Endothelial cell of umbilical vein (primary cell): ENCODE measurements around the gene F2RL2. TPM values are rescaled to one million over a fixed set of nuclear protein-coding genes. Genes with fewer than 3 reads are reported as not detected.

ENCODE experiments used
- BruUV-seq: library from RNA; stranded (reverse); fragments of 400-500 nt; replicated peaks from 2 replicates; lab custom pipeline; 2021; lab: Mats Ljungman, UMichigan
- CTCF ChIA-PET: fragments of 300-600, 350-600 bp; sonication (Branson Sonifier 250); formaldehyde crosslinking; loops from one replicate; lab custom pipeline; 2021; ENCODE audit warnings: antibody characterized with exemption, inconsistent platforms; lab: Charles Lee
- POLR2A ChIA-PET: fragments of 300-600, 350-600 bp; sonication (Branson Sonifier 250); formaldehyde crosslinking; loops from one replicate; lab custom pipeline; 2021; ENCODE audit warnings: antibody characterized with exemption, inconsistent platforms; lab: Charles Lee
- DNase-seq: peaks from one replicate; pipeline ENCODE4 v3.0.0-alpha.2; 2011; ENCODE audit warnings: low read depth, low spot score
- FAIRE-seq: peaks from 2 replicates; lab custom pipeline; 2011; peaks lifted over from hg19 to GRCh38; lab: Jason Lieb, UNC
- H2AFZ ChIP-seq: 2 replicates; pipeline ENCODE4 v1.6.0; 2012; ENCODE audit warnings: low read depth, low read length, control low read depth, inconsistent platforms
- H3K27ac ChIP-seq: 2 replicates; pipeline ENCODE4 v1.5.1; 2011; ENCODE audit warnings: low read depth, mild to moderate bottlenecking, control low read depth, low read length, moderate library complexity; ENCODE audit not compliant: insufficient read depth
- H3K27me3 ChIP-seq, 2 experiments: 2 replicates each; pipeline versions ENCODE4 v1.6.0 to v1.6.1; 2011; ENCODE audit warnings: low read length in 2 of 2, mixed read lengths in 1 of 2; ENCODE audit not compliant: control insufficient read depth in 2 of 2, insufficient read depth in 2 of 2
- H3K36me3 ChIP-seq, 2 experiments: 2 replicates in 1 of 2; 3 replicates in 1 of 2; pipeline ENCODE4 v1.5.1; 2011; ENCODE audit warnings: low read length in 2 of 2, mild to moderate bottlenecking in 1 of 2, moderate library complexity in 1 of 2; ENCODE audit not compliant: control insufficient read depth in 2 of 2, insufficient read depth in 2 of 2; ENCODE audit errors: extremely low read depth in 1 of 2
- H3K4me1 ChIP-seq: 3 replicates; pipeline ENCODE4 v1.5.1; 2011; ENCODE audit warnings: mild to moderate bottlenecking, low read length; ENCODE audit not compliant: control insufficient read depth, insufficient read depth; ENCODE audit errors: extremely low read depth
- H3K4me2 ChIP-seq: 2 replicates; pipeline ENCODE4 v1.6.1; 2011; ENCODE audit warnings: low read length, control low read depth, mixed read lengths; ENCODE audit not compliant: insufficient read depth
- H3K4me3 ChIP-seq, 3 experiments: fragments of 200-600 bp in 1 of 3; sonication (generic), shearing (Covaris generic) in 1 of 3; replicated peaks in 1 of 3; 2 replicates each; pipeline ENCODE4 v1.5.1; 2011 to 2016; ENCODE audit warnings: control low read depth in 3 of 3, low read length in 3 of 3, mild to moderate bottlenecking in 2 of 3, inconsistent platforms in 1 of 3, low read depth in 1 of 3, moderate library complexity in 1 of 3; ENCODE audit not compliant: insufficient read depth in 1 of 3
- H3K79me2 ChIP-seq: 2 replicates; pipeline ENCODE4 v1.6.0; 2012; ENCODE audit warnings: low read length, inconsistent platforms; ENCODE audit not compliant: control insufficient read depth, insufficient read depth
- H3K9ac ChIP-seq: replicated peaks from 2 replicates; pipeline ENCODE3; 2011; ENCODE audit warnings: low read length, control low read depth; ENCODE audit not compliant: insufficient read depth; ENCODE audit errors: extremely low read depth
- H3K9me1 ChIP-seq: replicated peaks from 3 replicates; pipeline ENCODE4 v1.6.0; 2011; ENCODE audit warnings: mild to moderate bottlenecking, low read length; ENCODE audit not compliant: control insufficient read depth, insufficient read depth; ENCODE audit errors: extremely low read depth
- H3K9me3 ChIP-seq: replicated peaks from 2 replicates; pipeline ENCODE4 v1.5.1; 2012; ENCODE audit warnings: low read length, inconsistent platforms; ENCODE audit not compliant: control insufficient read depth, insufficient read depth
- H4K20me1 ChIP-seq: replicated peaks from 2 replicates; pipeline ENCODE3; 2011; ENCODE audit warnings: mild to moderate bottlenecking, low read length; ENCODE audit not compliant: control insufficient read depth, insufficient read depth; ENCODE audit errors: extremely low read depth
- CTCF ChIP-seq, 2 donors: IDR thresholded peaks; 1 replicate in 1 of 2; 2 replicates in 1 of 2; pipeline ENCODE4 v1.5.1; 2011; ENCODE audit warnings: low read length in 2 of 2, mild to moderate bottlenecking in 2 of 2, moderate library complexity in 2 of 2, control low read depth in 1 of 2, inconsistent platforms in 1 of 2, low read depth in 1 of 2; ENCODE audit not compliant: insufficient read depth in 1 of 2; ENCODE audit errors: extremely low read depth in 1 of 2
- EZH2 ChIP-seq: IDR thresholded peaks from 2 replicates; pipeline ENCODE4 v1.6.1; 2012; ENCODE audit warnings: borderline replicate concordance, low read depth, mild to moderate bottlenecking, moderate library complexity, low read length, inconsistent platforms; ENCODE audit not compliant: severe bottlenecking
- FOS ChIP-seq: IDR thresholded peaks from 2 replicates; pipeline ENCODE4 v1.6.1; 2011; ENCODE audit warnings: mild to moderate bottlenecking, low read length, moderate library complexity, borderline replicate concordance; ENCODE audit not compliant: insufficient read depth
- JUN ChIP-seq: IDR thresholded peaks from 2 replicates; pipeline ENCODE4 v1.6.1; 2011; ENCODE audit warnings: borderline replicate concordance, low read depth; ENCODE audit not compliant: insufficient read length, insufficient read depth
- MAX ChIP-seq: IDR thresholded peaks from 2 replicates; pipeline ENCODE4 v1.6.1; 2011; ENCODE audit not compliant: insufficient read depth, insufficient read length
- POLR2A ChIP-seq: IDR thresholded peaks from 2 replicates; pipeline ENCODE4 v1.6.1; 2012; ENCODE audit warnings: low read depth, mild to moderate bottlenecking, control low read depth, low read length
- POLR2AphosphoS5 ChIP-seq: IDR thresholded peaks from 2 replicates; pipeline ENCODE4 v1.6.1; 2012; ENCODE audit warnings: low read depth, mild to moderate bottlenecking, control low read depth, low read length, moderate library complexity; ENCODE audit not compliant: insufficient read depth
- dilution Hi-C: fragments of 300-500 bp; cut with MboI; formaldehyde crosslinking; loops from one replicate; pipeline ENCODE4 v1.15.0; 2019; ENCODE audit warnings: low sequenced_read_pairs; ENCODE audit not compliant: extremely low pct_ligation_motif_present
- intact Hi-C: fragments of 100-400 bp; cut with micrococcal nuclease; formaldehyde crosslinking; loops from one replicate; pipeline ENCODE4 v1.10.0; 2022
- polyA plus RNA-seq, 4 experiments: library from polyadenylated mRNA; depleted of rRNA in 3 of 4; stranded (reverse) in 3 of 4; unstranded in 1 of 4; fragments of >200 nt; gene quantifications; 2 replicates each; pipeline versions ENCODE4 v1.2.1 to v1.2.3, GENCODE V29; 2011 to 2012; ENCODE audit warnings: missing spikeins in 1 of 4
- total RNA-seq: library from RNA; stranded (reverse); gene quantifications from 2 replicates; pipeline ENCODE4 v1.2.3, GENCODE V29; 2021

The F2RL2 gene
- total and polyA plus RNA-seq, 2 donors (not counting 3 experiments of a cell fraction or from before 2014, with no cell fraction given) = 19.8 to 33.3 TPM

GRCh38 chr5:76649140-76649539, 25.9 kb upstream of the F2RL2 start:
- DNase-seq (no peak), FAIRE-seq (no peak)
- ChIA-PET POLR2A (no interaction called here), CTCF (interaction anchor here (1.2 to 1.4 kb wide), 2 partner anchors 9 to 88 kb away, joined by 3 read pairs; no protein-coding TSS in a partner anchor)
- Histone ChIP-seq H3K27ac (no peak overlapping the region), H3K4me1 (no peaks in the 10 kb centered on the region), H3K79me2 (no peaks in the 10 kb centered on the region), H3K36me3 (no peaks in the 10 kb centered on the region), H3K9ac (no peak overlapping the region), H3K4me3 (no peak overlapping the region), H2AFZ (no peak overlapping the region), H3K4me2 (no peak overlapping the region), H4K20me1 (no peaks in the 10 kb centered on the region), H3K9me3 (no peaks in the 10 kb centered on the region), H3K9me1 (no peaks in the 10 kb centered on the region), H3K27me3 (no peaks in the 10 kb centered on the region)
- dilution Hi-C loops = no loop called here
- intact Hi-C loops = no loop called here
- no TSS peak for BruUV-seq
- TF ChIP-seq EZH2 (no peak), POLR2AphosphoS5 (no peak), FOS (no peak), JUN (no peak), MAX (no peak), POLR2A (no peak), CTCF (IDR thresholded peaks at IDR 0.05; ENCODE audit: extremely low read depth in 1 of 2, insufficient read depth in 1 of 2, low read depth in 1 of 2, low read length in 2 of 2) (no peak)
